H9 (cell line): ENCODE measurements around the gene RNF181. TPM values are rescaled to one million over a fixed set of nuclear protein-coding genes. Genes with fewer than 3 reads are reported as not detected.

Source experiments
- DNase-seq: peaks from one replicate; pipeline ENCODE4 v3.0.0-alpha.2; 2017
- H2AFZ ChIP-seq: one replicate; pipeline ENCODE4 v1.6.1; 2013; ENCODE audit warnings: mild to moderate bottlenecking, low read length, control low read depth, moderate library complexity
- H2AK5ac ChIP-seq: 2 replicates; pipeline ENCODE4 v1.6.1; 2013; ENCODE audit warnings: low read length, control low read depth, mixed read lengths; ENCODE audit not compliant: insufficient read length
- H2BK120ac ChIP-seq: one replicate; pipeline ENCODE4 v1.6.1; 2013; ENCODE audit warnings: low read depth, mild to moderate bottlenecking, low read length, control low read depth, inconsistent platforms; ENCODE audit not compliant: poor library complexity, severe bottlenecking
- H2BK12ac ChIP-seq: 2 replicates; pipeline ENCODE4 v1.6.1; 2013; ENCODE audit warnings: low read length, control low read depth, mixed read lengths, low read depth; ENCODE audit not compliant: insufficient read length
- H2BK15ac ChIP-seq: 2 replicates; pipeline ENCODE4 v1.6.1; 2013; ENCODE audit warnings: low read depth, low read length, control low read depth
- H2BK20ac ChIP-seq: one replicate; pipeline ENCODE4 v1.6.1; 2013; ENCODE audit warnings: low read depth, mild to moderate bottlenecking, low read length, control low read depth, inconsistent platforms; ENCODE audit not compliant: poor library complexity, severe bottlenecking
- H2BK5ac ChIP-seq: 2 replicates; pipeline ENCODE4 v1.6.1; 2013; ENCODE audit warnings: low read length, control low read depth, mixed read lengths; ENCODE audit not compliant: insufficient read length
- H3K14ac ChIP-seq: 2 replicates; pipeline ENCODE4 v1.6.1; 2013; ENCODE audit warnings: low read length, control low read depth; ENCODE audit not compliant: insufficient read depth
- H3K18ac ChIP-seq: 2 replicates; pipeline ENCODE4 v1.6.1; 2013; ENCODE audit warnings: low read depth, mild to moderate bottlenecking, mixed read lengths, low read length, control low read depth; ENCODE audit not compliant: insufficient read length
- H3K23ac ChIP-seq: 2 replicates; pipeline ENCODE4 v1.6.1; 2013; ENCODE audit warnings: low read length, control low read depth, mixed read lengths, low read depth; ENCODE audit not compliant: insufficient read length
- H3K23me2 ChIP-seq: 2 replicates; pipeline ENCODE4 v1.6.1; 2013; ENCODE audit warnings: low read depth, mild to moderate bottlenecking, mixed read lengths, low read length, control low read depth; ENCODE audit not compliant: insufficient read length, poor library complexity, severe bottlenecking
- H3K27ac ChIP-seq: 2 replicates; pipeline ENCODE4 v1.5.1; 2013; ENCODE audit warnings: low read length, control low read depth, mixed read lengths, low read depth; ENCODE audit not compliant: insufficient read length
- H3K27me3 ChIP-seq: 2 replicates; pipeline ENCODE4 v1.6.1; 2013; ENCODE audit warnings: low read length, control low read depth, inconsistent platforms; ENCODE audit not compliant: insufficient read depth
- H3K4ac ChIP-seq: 2 replicates; pipeline ENCODE4 v1.6.1; 2013; ENCODE audit warnings: low read depth, mild to moderate bottlenecking, control low read depth, inconsistent platforms, low read length, moderate library complexity
- H3K4me1 ChIP-seq: 2 replicates; pipeline ENCODE4 v1.6.1; 2013; ENCODE audit warnings: low read length, control low read depth, inconsistent platforms; ENCODE audit not compliant: insufficient read depth
- H3K4me2 ChIP-seq: 2 replicates; pipeline ENCODE4 v1.6.1; 2013; ENCODE audit warnings: low read length, control low read depth, mixed read lengths; ENCODE audit not compliant: insufficient read length, insufficient read depth
- H3K56ac ChIP-seq: 2 replicates; pipeline ENCODE4 v1.6.1; 2013; ENCODE audit warnings: low read depth, mild to moderate bottlenecking, mixed read lengths, low read length, control low read depth; ENCODE audit not compliant: insufficient read length
- H3K79me1 ChIP-seq: 2 replicates; pipeline ENCODE4 v1.6.1; 2013; ENCODE audit warnings: low read depth, mild to moderate bottlenecking, moderate library complexity, low read length, control low read depth, inconsistent platforms; ENCODE audit not compliant: insufficient read depth, poor library complexity, severe bottlenecking
- H3K79me2 ChIP-seq: 2 replicates; pipeline ENCODE4 v1.6.1; 2013; ENCODE audit warnings: low read length, control low read depth, inconsistent platforms; ENCODE audit not compliant: insufficient read depth
- H3K9ac ChIP-seq: 2 replicates; pipeline ENCODE4 v1.6.1; 2013; ENCODE audit warnings: low read length, control low read depth, mixed read lengths; ENCODE audit not compliant: insufficient read length; ENCODE audit errors: extremely low read depth
- H3K9me3 ChIP-seq: one replicate; pipeline ENCODE4 v1.6.1; 2013; ENCODE audit warnings: low read depth, low read length, inconsistent platforms; ENCODE audit not compliant: control insufficient read depth
- H3T11ph ChIP-seq: one replicate; pipeline ENCODE4 v1.6.1; 2013; ENCODE audit warnings: mild to moderate bottlenecking, low read length, control low read depth, inconsistent platforms
- H4K20me1 ChIP-seq: one replicate; pipeline ENCODE4 v1.6.1; 2013; ENCODE audit not compliant: control insufficient read depth, insufficient read length, insufficient read depth
- H4K5ac ChIP-seq: 2 replicates; pipeline ENCODE4 v1.6.1; 2013; ENCODE audit warnings: low read depth, mild to moderate bottlenecking, mixed read lengths, low read length, control low read depth; ENCODE audit not compliant: insufficient read length
- H4K8ac ChIP-seq: replicated peaks from 2 replicates; pipeline ENCODE4 v1.6.1; 2013; ENCODE audit warnings: low read length, control low read depth, mixed read lengths, low read depth; ENCODE audit not compliant: insufficient read length
- H4K91ac ChIP-seq: 2 replicates; pipeline ENCODE4 v1.6.1; 2013; ENCODE audit warnings: low read depth, mild to moderate bottlenecking, moderate library complexity, mixed read lengths, low read length, control low read depth; ENCODE audit not compliant: insufficient read length
- H3K27ac Mint-ChIP-seq, 3 experiments: 2 replicates in 2 of 3; 3 replicates in 1 of 3; pipeline ENCODE4 v1.8.0; 2020 to 2021; ENCODE audit warnings: mixed read lengths in 3 of 3, mild to moderate bottlenecking in 1 of 3, moderate library complexity in 1 of 3
- H3K27me3 Mint-ChIP-seq: 2 replicates; pipeline ENCODE4 v1.8.0; 2021; ENCODE audit warnings: low read depth, mild to moderate bottlenecking, moderate library complexity, mixed read lengths
- H3K36me3 Mint-ChIP-seq, 3 experiments: 2 replicates in 2 of 3; 3 replicates in 1 of 3; pipeline ENCODE4 v1.8.0; 2020 to 2021; ENCODE audit warnings: low read depth in 3 of 3, mixed read lengths in 3 of 3; ENCODE audit not compliant: insufficient read depth in 1 of 3
- H3K4me1 Mint-ChIP-seq, 2 experiments: 2 replicates each; pipeline ENCODE4 v1.8.0; 2020; ENCODE audit warnings: mixed read lengths in 2 of 2
- H3K4me3 Mint-ChIP-seq, 2 experiments: 2 replicates in 1 of 2; 3 replicates in 1 of 2; pipeline ENCODE4 v1.8.0; 2020 to 2021; ENCODE audit warnings: mild to moderate bottlenecking in 2 of 2, mixed read lengths in 2 of 2, moderate library complexity in 1 of 2
- H3K9me3 Mint-ChIP-seq, 2 experiments: 2 replicates in 1 of 2; 3 replicates in 1 of 2; pipeline ENCODE4 v1.8.0; 2020; ENCODE audit warnings: mild to moderate bottlenecking in 2 of 2, mixed read lengths in 2 of 2, moderate library complexity in 1 of 2
- WGBS: extraction: QIAGEN DNeasy Blood & Tissue Kit; methylation state at CpG from one replicate; pipeline ENCODE4 v1.1.7; 2013; ENCODE audit warnings: missing lambda C conversion rate, low lambda C conversion rate, mixed read lengths; ENCODE audit not compliant: insufficient read length; ENCODE audit errors: extremely low coverage; 5-methylcytosine and 5-hydroxymethylcytosine counted together
- total RNA-seq: library from RNA; stranded (reverse); gene quantifications from 2 replicates; pipeline ENCODE4 v1.2.1, GENCODE V29; 2021
- TF ChIP-seq, protein P1 (sequence below): fragments of 200-600 bp; sonication (generic); conservative IDR thresholded peaks from 3 replicates; pipeline ENCODE4 v1.8.0; 2021; ENCODE audit warnings: antibody characterized with exemption, mild to moderate bottlenecking

Gene RNF181
- total RNA-seq, 1 experiment from 2014 or later, result 122 TPM

DNA sequence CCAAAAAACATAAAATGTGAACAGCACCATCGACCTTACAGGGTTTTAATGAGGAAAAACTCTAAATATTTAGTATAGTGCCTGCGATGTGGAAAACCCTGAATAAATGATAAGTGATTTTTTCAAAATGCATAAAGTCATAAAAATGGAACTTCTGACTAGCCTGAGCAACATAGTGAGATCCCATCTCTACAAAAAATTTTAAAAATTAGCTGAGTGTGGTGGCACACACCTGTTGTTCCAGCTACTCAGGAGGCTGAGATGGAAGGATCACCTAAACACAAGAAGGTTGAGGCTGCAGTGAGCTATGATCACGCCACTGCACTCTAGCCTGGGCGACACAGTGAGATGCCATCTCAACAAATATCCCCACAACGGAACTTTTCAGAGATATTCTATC lies 38.4 kb upstream of the RNF181 start:
- Histone ChIP-seq H4K8ac (no peak overlapping the region), H3K23ac (no peak overlapping the region), H2BK12ac (no peak overlapping the region), H3T11ph (no peak overlapping the region), H4K20me1 (no peaks in the 10 kb centered on the region), H3K23me2 (no peaks in the 10 kb centered on the region), H4K91ac (no peak overlapping the region), H2AFZ (no peak overlapping the region), H4K5ac (no peak overlapping the region), H2AK5ac (no peak overlapping the region), H3K14ac (no peak overlapping the region), H3K79me2 (peaks cover 5% of the 10 kb centered on the region; the same call in 1 of the 2 replicates), H3K4me1 (no peaks in the 10 kb centered on the region), H3K4me2 (no peak overlapping the region), H3K27ac (no peak overlapping the region), H2BK15ac (no peak overlapping the region), H3K27me3 (no peaks in the 10 kb centered on the region), H3K56ac (no peak overlapping the region), H2BK20ac (no peak overlapping the region), H3K9me3 (no peaks in the 10 kb centered on the region), H3K79me1 (no peaks in the 10 kb centered on the region), H3K4ac (no peak overlapping the region), H3K18ac (no peak overlapping the region), H2BK5ac (no peak overlapping the region), H3K9ac (no peak overlapping the region), H2BK120ac (no peak overlapping the region)
- TF ChIP-seq, protein P1, sequence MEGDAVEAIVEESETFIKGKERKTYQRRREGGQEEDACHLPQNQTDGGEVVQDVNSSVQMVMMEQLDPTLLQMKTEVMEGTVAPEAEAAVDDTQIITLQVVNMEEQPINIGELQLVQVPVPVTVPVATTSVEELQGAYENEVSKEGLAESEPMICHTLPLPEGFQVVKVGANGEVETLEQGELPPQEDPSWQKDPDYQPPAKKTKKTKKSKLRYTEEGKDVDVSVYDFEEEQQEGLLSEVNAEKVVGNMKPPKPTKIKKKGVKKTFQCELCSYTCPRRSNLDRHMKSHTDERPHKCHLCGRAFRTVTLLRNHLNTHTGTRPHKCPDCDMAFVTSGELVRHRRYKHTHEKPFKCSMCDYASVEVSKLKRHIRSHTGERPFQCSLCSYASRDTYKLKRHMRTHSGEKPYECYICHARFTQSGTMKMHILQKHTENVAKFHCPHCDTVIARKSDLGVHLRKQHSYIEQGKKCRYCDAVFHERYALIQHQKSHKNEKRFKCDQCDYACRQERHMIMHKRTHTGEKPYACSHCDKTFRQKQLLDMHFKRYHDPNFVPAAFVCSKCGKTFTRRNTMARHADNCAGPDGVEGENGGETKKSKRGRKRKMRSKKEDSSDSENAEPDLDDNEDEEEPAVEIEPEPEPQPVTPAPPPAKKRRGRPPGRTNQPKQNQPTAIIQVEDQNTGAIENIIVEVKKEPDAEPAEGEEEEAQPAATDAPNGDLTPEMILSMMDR, result no peak
- DNase-seq, result no peak
- no peaks in the 10 kb centered on the region for H3K9me3 Mint-ChIP-seq
- H3K27me3 Mint-ChIP-seq, result no peaks in the 10 kb centered on the region
- H3K36me3 Mint-ChIP-seq, result peaks cover 15 to 44% (median 42%) of the 10 kb centered on the region in 3 experiments
- no CpG with 5 or more reads among the region's 5 CpGs for whole genome bisulfite sequencing
- H3K27ac Mint-ChIP-seq, result no peak overlapping the region
- peaks cover 11 to 12% of the 10 kb centered on the region in 2 experiments; a peak in 3 of 4 replicates for H3K4me1 Mint-ChIP-seq
- H3K4me3 Mint-ChIP-seq, result no peak overlapping the region
